OCI-LY1 (cell line): ENCODE measurements around the gene AHDC1.

Experiments
- H2AFZ ChIP-seq: fragments of 200-600 bp; sonication (generic), shearing (Covaris generic); 2 replicates; pipeline ENCODE4 v1.6.0; 2014; ENCODE audit warnings: antibody characterized with exemption, mild to moderate bottlenecking, low read length
- H3F3A ChIP-seq: fragments of 200-600 bp; sonication (generic), shearing (Covaris generic); 2 replicates; pipeline ENCODE4 v1.6.0; 2014; ENCODE audit warnings: mild to moderate bottlenecking, antibody characterized with exemption, low read length, moderate library complexity; ENCODE audit not compliant: insufficient read depth
- H3K27ac ChIP-seq: fragments of 200-600 bp; sonication (generic); 2 replicates; pipeline ENCODE4 v1.5.1; 2014; ENCODE audit warnings: low read length, mixed run types, mild to moderate bottlenecking, low read depth; ENCODE audit not compliant: poor library complexity, severe bottlenecking
- H3K27me3 ChIP-seq: fragments of 200-600 bp; sonication (generic); 2 replicates; pipeline ENCODE4 v1.6.0; 2014; ENCODE audit warnings: antibody characterized with exemption, mild to moderate bottlenecking, low read length, moderate library complexity; ENCODE audit not compliant: insufficient read depth
- H3K36me3 ChIP-seq: fragments of 200-600 bp; sonication (generic); 2 replicates; pipeline ENCODE4 v1.6.1; 2014; ENCODE audit warnings: mild to moderate bottlenecking, antibody characterized with exemption, low read length, moderate library complexity, mixed read lengths; ENCODE audit not compliant: insufficient read depth
- H3K4me1 ChIP-seq: fragments of 200-600 bp; sonication (generic); 2 replicates; pipeline ENCODE4 v1.5.1; 2014; ENCODE audit warnings: mild to moderate bottlenecking, low read length, moderate library complexity; ENCODE audit not compliant: insufficient read depth, severe bottlenecking
- H3K4me2 ChIP-seq: fragments of 200-600 bp; sonication (generic), shearing (Covaris generic); 2 replicates; pipeline ENCODE4 v1.6.1; 2014; ENCODE audit warnings: low read length
- H3K4me3 ChIP-seq: fragments of 200-600 bp; sonication (generic); 2 replicates; pipeline ENCODE4 v1.5.1; 2014; ENCODE audit warnings: low read length, low read depth, mild to moderate bottlenecking, mixed read lengths; ENCODE audit not compliant: poor library complexity, severe bottlenecking
- H3K79me2 ChIP-seq: fragments of 200-600 bp; shearing (Covaris generic); 2 replicates; pipeline ENCODE4 v1.6.1; 2016; ENCODE audit warnings: mixed run types, low read length, mixed read lengths; ENCODE audit not compliant: insufficient read depth
- H3K9ac ChIP-seq: fragments of 200-600 bp; sonication (generic), shearing (Covaris generic); 2 replicates; pipeline ENCODE4 v1.6.1; 2014; ENCODE audit warnings: mild to moderate bottlenecking, low read length, mixed read lengths
- H3K9me2 ChIP-seq: fragments of 200-600 bp; sonication (generic), shearing (Covaris generic); 2 replicates; pipeline ENCODE4 v1.6.1; 2014; ENCODE audit warnings: low read depth, mild to moderate bottlenecking, low read length, mixed read lengths
- H3K9me3 ChIP-seq: fragments of 200-600 bp; shearing (Covaris generic); 2 replicates; pipeline ENCODE4 v1.6.1; 2014; ENCODE audit warnings: low read length, mixed read lengths
- H4K20me1 ChIP-seq: fragments of 200-600 bp; sonication (generic), shearing (Covaris generic); 2 replicates; pipeline ENCODE4 v1.6.0; 2016; ENCODE audit warnings: mild to moderate bottlenecking, low read length; ENCODE audit not compliant: insufficient read depth
- EZH2 ChIP-seq: fragments of 200-600 bp; sonication (generic), shearing (Covaris generic); IDR thresholded peaks from 2 replicates; pipeline ENCODE4 v1.8.0; 2017; ENCODE audit warnings: borderline replicate concordance, mixed run types, mild to moderate bottlenecking, antibody characterized with exemption, low read length, moderate library complexity, mixed read lengths
- TF ChIP-seq, protein P1 (sequence below): fragments of 200-600 bp; sonication (generic), shearing (Covaris generic); IDR thresholded peaks from 2 replicates; pipeline ENCODE4 v1.5.1; 2017; ENCODE audit warnings: mild to moderate bottlenecking, antibody characterized with exemption, low read length, moderate library complexity, mixed read lengths

AHDC1 gene

GRCh38 chr1:27584453-27584852 is 19.5 kb downstream of the AHDC1 start:
- H4K20me1 ChIP-seq = no peaks in the 10 kb centered on the region
- no peak overlapping the region for H3K4me2 ChIP-seq
- TF ChIP-seq EZH2 = no peak
- TF ChIP-seq, protein P1, sequence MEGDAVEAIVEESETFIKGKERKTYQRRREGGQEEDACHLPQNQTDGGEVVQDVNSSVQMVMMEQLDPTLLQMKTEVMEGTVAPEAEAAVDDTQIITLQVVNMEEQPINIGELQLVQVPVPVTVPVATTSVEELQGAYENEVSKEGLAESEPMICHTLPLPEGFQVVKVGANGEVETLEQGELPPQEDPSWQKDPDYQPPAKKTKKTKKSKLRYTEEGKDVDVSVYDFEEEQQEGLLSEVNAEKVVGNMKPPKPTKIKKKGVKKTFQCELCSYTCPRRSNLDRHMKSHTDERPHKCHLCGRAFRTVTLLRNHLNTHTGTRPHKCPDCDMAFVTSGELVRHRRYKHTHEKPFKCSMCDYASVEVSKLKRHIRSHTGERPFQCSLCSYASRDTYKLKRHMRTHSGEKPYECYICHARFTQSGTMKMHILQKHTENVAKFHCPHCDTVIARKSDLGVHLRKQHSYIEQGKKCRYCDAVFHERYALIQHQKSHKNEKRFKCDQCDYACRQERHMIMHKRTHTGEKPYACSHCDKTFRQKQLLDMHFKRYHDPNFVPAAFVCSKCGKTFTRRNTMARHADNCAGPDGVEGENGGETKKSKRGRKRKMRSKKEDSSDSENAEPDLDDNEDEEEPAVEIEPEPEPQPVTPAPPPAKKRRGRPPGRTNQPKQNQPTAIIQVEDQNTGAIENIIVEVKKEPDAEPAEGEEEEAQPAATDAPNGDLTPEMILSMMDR = no peak
- no peak overlapping the region for H3K9ac ChIP-seq
- no peaks in the 10 kb centered on the region for H3K27me3 ChIP-seq
- no peaks in the 10 kb centered on the region for H3K79me2 ChIP-seq
- no peak overlapping the region for H3K4me3 ChIP-seq
- H3F3A ChIP-seq = no peaks in the 10 kb centered on the region
- no peak overlapping the region for H3K27ac ChIP-seq
- no peak overlapping the region for H2AFZ ChIP-seq
- no peaks in the 10 kb centered on the region for H3K4me1 ChIP-seq
- no peaks in the 10 kb centered on the region for H3K9me2 ChIP-seq
- no peaks in the 10 kb centered on the region for H3K9me3 ChIP-seq
- H3K36me3 ChIP-seq = no peaks in the 10 kb centered on the region

DNA sequence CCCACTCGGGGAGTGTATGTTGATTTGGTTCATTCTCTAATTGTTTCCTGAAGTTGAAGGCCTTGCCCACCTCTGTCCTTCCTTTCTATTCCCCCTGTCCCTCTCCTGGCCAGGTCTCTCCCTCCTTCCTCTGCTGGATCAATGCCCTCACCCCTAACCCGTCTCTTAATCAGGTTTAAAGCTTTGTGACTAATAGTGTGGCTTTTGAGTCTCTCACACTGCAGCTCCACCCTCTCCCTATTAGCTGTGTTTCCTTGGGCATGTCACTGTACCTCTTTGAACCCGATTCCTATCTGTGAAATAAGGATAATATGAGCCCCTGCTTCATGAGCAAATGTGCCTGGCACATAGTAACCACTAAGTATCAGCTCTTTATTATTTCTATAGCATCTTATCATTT is 20.5 kb downstream of the AHDC1 start:
- H3K9ac ChIP-seq = no peak overlapping the region
- H3K79me2 ChIP-seq = no peaks in the 10 kb centered on the region
- H3K9me2 ChIP-seq = no peaks in the 10 kb centered on the region
- no peak overlapping the region for H3K4me3 ChIP-seq
- TF ChIP-seq, protein P1 = no peak
- no peak for TF ChIP-seq EZH2
- H3K27me3 ChIP-seq = no peaks in the 10 kb centered on the region
- H3K4me2 ChIP-seq = no peak overlapping the region
- no peaks in the 10 kb centered on the region for H3K9me3 ChIP-seq
- H3K4me1 ChIP-seq = no peaks in the 10 kb centered on the region
- no peak overlapping the region for H3K27ac ChIP-seq
- H4K20me1 ChIP-seq = no peaks in the 10 kb centered on the region
- no peak overlapping the region for H2AFZ ChIP-seq
- H3K36me3 ChIP-seq = no peaks in the 10 kb centered on the region
- H3F3A ChIP-seq = no peaks in the 10 kb centered on the region

DNA sequence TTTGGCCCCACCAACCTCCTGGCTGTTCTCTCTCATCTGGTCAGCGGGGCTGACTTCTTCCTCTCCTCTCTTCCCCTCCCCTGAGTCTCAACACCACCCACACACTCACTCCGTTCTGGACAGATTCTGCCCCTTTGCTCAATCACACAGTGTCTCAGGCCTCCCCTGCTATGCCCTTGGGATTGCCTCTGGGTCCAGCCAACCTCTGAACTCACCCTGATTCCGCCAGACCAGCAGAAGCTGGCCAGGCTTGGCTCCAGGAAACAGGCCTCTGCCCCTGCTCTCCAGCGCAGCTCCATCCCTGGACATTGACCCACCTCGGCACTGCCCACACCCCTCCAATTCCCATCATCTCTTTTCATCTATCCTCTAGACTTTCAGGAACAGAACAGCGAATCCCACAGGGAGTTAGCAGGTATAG is 22.1 kb downstream of the AHDC1 start:
- H3K27me3 ChIP-seq = no peaks in the 10 kb centered on the region
- H2AFZ ChIP-seq = no peak overlapping the region
- peaks cover 1% of the 10 kb centered on the region for H3K4me1 ChIP-seq
- no peaks in the 10 kb centered on the region for H3F3A ChIP-seq
- H3K9me2 ChIP-seq = no peaks in the 10 kb centered on the region
- no peak overlapping the region for H3K9ac ChIP-seq
- H3K4me3 ChIP-seq = no peak overlapping the region
- H4K20me1 ChIP-seq = no peaks in the 10 kb centered on the region
- H3K79me2 ChIP-seq = no peaks in the 10 kb centered on the region
- no peaks in the 10 kb centered on the region for H3K9me3 ChIP-seq
- H3K4me2 ChIP-seq = no peak overlapping the region
- TF ChIP-seq, protein P1 = no peak
- no peak for TF ChIP-seq EZH2
- H3K27ac ChIP-seq = no peak overlapping the region
- no peaks in the 10 kb centered on the region for H3K36me3 ChIP-seq
